HG03460 (cell line): ENCODE data around the gene RASL11B.

Experiments used
- ATAC-seq: cut with Tn5 transposase; IDR thresholded peaks from one replicate; pipeline ENCODE4 v1.9.1; 2021; ENCODE audit not compliant: unreplicated experiment

RASL11B gene

GRCh38 chr4:52870225-52870624 lies 8.1 kb downstream of the RASL11B start:
- no peak for ATAC-seq

- ATAC-seq = no peak
Measured at GRCh38 chr4:52873191-52873590, 11.1 kb downstream of the RASL11B start.

- no peak for ATAC-seq
Measured at GRCh38 chr4:52873861-52874343, 11.8 kb downstream of the RASL11B start.

GRCh38 chr4:52874948-52875347 lies 12.8 kb downstream of the RASL11B start:
- ATAC-seq = no peak

- no peak for ATAC-seq
Measured at GRCh38 chr4:52876069-52876468, 14.0 kb downstream of the RASL11B start.

GRCh38 chr4:52877036-52877435 lies 14.9 kb downstream of the RASL11B start:
- no peak for ATAC-seq

GRCh38 chr4:52877694-52878093 lies 15.6 kb downstream of the RASL11B start:
- ATAC-seq = no peak

GRCh38 chr4:52879471-52879870 lies 17.4 kb downstream of the RASL11B start:
- ATAC-seq = no peak

GRCh38 chr4:52880994-52881393 lies 18.9 kb downstream of the RASL11B start:
- no peak for ATAC-seq

- ATAC-seq = no peak
Measured at GRCh38 chr4:52883183-52883621, 21.1 kb downstream of the RASL11B start.

- ATAC-seq = no peak
Measured at GRCh38 chr4:52883707-52884669, 21.9 kb downstream of the RASL11B start.

- no peak for ATAC-seq
Measured at GRCh38 chr4:52884994-52885393, 22.9 kb downstream of the RASL11B start.

GRCh38 chr4:52889354-52889753 lies 27.2 kb downstream of the RASL11B start:
- no peak for ATAC-seq

GRCh38 chr4:52889778-52890520 lies 27.8 kb downstream of the RASL11B start:
- ATAC-seq = no peak

- no peak for ATAC-seq
Measured at GRCh38 chr4:52890521-52890791, 28.3 kb downstream of the RASL11B start.

- no peak for ATAC-seq
Measured at GRCh38 chr4:52891743-52892142, 29.6 kb downstream of the RASL11B start.

GRCh38 chr4:52892880-52893279 lies 30.8 kb downstream of the RASL11B start:
- no peak for ATAC-seq

- ATAC-seq = no peak
Measured at GRCh38 chr4:52894443-52894842, 32.3 kb downstream of the RASL11B start.

- no peak for ATAC-seq
Measured at GRCh38 chr4:52903273-52903672, 41.2 kb downstream of the RASL11B start.

- ATAC-seq = no peak
Measured at GRCh38 chr4:52904421-52904820, 42.3 kb downstream of the RASL11B start.

GRCh38 chr4:52907510-52907909 lies 45.4 kb downstream of the RASL11B start:
- no peak for ATAC-seq

GRCh38 chr4:52910115-52910514 lies 48.0 kb downstream of the RASL11B start:
- ATAC-seq = no peak
